Hindlimb muscle (tissue), 1 donor: Measurements from ENCODE around the gene IKBKG. TPM values are rescaled to one million over a fixed set of nuclear protein-coding genes. Genes with fewer than 3 reads are reported as not detected.
"Not testable (repeated sequence)": the region's sequence is repeated elsewhere in the genome, so short reads cannot be mapped to it uniquely, and the experiment has no call there.

Experiments used
- DNase-seq: peaks from one replicate; pipeline ENCODE4 v3.0.0-alpha.2; 2013
- polyA plus RNA-seq: library from polyadenylated mRNA; unstranded; fragments of 120-200 nt; gene quantifications from one replicate; pipeline ENCODE4 v1.2.1, GENCODE V29; 2013; ENCODE audit not compliant: insufficient read length

The IKBKG gene
- polyA plus RNA-seq, 1 donor = 14.4 TPM

- DNase-seq = no peak
These were observed 60.0 kb downstream of the IKBKG start for GRCh38 chrX:154607370-154607769.

- DNase-seq = not testable (repeated sequence)
These were observed 60.6 kb downstream of the IKBKG start for GRCh38 chrX:154607976-154608375.

GRCh38 chrX:154608823-154609222 lies 61.4 kb downstream of the IKBKG start:
- DNase-seq = not testable (repeated sequence)

- DNase-seq = not testable (repeated sequence)
These were observed 63.7 kb downstream of the IKBKG start for GRCh38 chrX:154611146-154611545.

- not testable (repeated sequence) for DNase-seq
These were observed 66.2 kb downstream of the IKBKG start for GRCh38 chrX:154613586-154613985.

Other genes with a start within 250 kb of the IKBKG start
- gene FLNA, start 173.0 kb upstream of the IKBKG start, polyA plus RNA-seq = 304 TPM
- 51.6 TPM for gene EMD, start 168.3 kb upstream of the IKBKG start, polyA plus RNA-seq
- gene RPL10, start 149.2 kb upstream of the IKBKG start, polyA plus RNA-seq = 5,697 TPM
- gene DNASE1L1, start 138.4 kb upstream of the IKBKG start, polyA plus RNA-seq = 44.6 TPM
- gene TAFAZZIN, start 136.1 kb upstream of the IKBKG start, polyA plus RNA-seq = 29.9 TPM
- gene ATP6AP1, start 118.9 kb upstream of the IKBKG start, polyA plus RNA-seq = 65.6 TPM
- gene GDI1, start 110.5 kb upstream of the IKBKG start, polyA plus RNA-seq = 91.8 TPM
- 63.5 TPM for gene FAM50A, start 103.5 kb upstream of the IKBKG start, polyA plus RNA-seq
- 41.3 TPM for gene PLXNA3, start 89.3 kb upstream of the IKBKG start, polyA plus RNA-seq
- gene LAGE3, start 68.3 kb upstream of the IKBKG start, polyA plus RNA-seq = 13.6 TPM
- 25.9 TPM for gene UBL4A, start 61.0 kb upstream of the IKBKG start, polyA plus RNA-seq
- gene SLC10A3, start 57.0 kb upstream of the IKBKG start, polyA plus RNA-seq = 12.2 TPM
- 33.9 TPM for gene FAM3A, start 31.4 kb upstream of the IKBKG start, polyA plus RNA-seq
- 12.3 TPM for gene G6PD, start 774 bp upstream of the IKBKG start, polyA plus RNA-seq
- gene CTAG1A, start 37.5 kb downstream of the IKBKG start, polyA plus RNA-seq = not detected
- not detected for gene CTAG1B, start 71.7 kb downstream of the IKBKG start, polyA plus RNA-seq
- gene CTAG2, start 106.0 kb downstream of the IKBKG start, polyA plus RNA-seq = not detected
- gene GAB3, start 203.5 kb downstream of the IKBKG start, polyA plus RNA-seq = 5.2 TPM
- 32.9 TPM for gene DKC1, start 215.2 kb downstream of the IKBKG start, polyA plus RNA-seq